Heart right ventricle (tissue), 16 donors: ENCODE results near the gene POM121C. TPM values are rescaled to one million over a fixed set of nuclear protein-coding genes. Genes with fewer than 3 reads are reported as not detected.
"Not testable (repeated sequence)": the region's sequence is repeated elsewhere in the genome, so short reads cannot be mapped to it uniquely, and the experiment has no call there.

Experiments
- ATAC-seq, 8 donors: fragments of 200-7000 bp; cut with Tn5 transposase; one replicate each; pipeline ENCODE4 v1.9.1; 2020; ENCODE audit warnings: mild to moderate bottlenecking in 8 of 8, moderate library complexity in 8 of 8, moderate number of reproducible peaks in 1 of 8
- DNase-seq, 2 donors: peaks; one replicate each; pipeline ENCODE4 v3.0.0-alpha.2; 2020
- H3K27ac ChIP-seq, 10 donors: fragments of 200-600 bp; sonication (generic) in 2 of 10; one replicate each; pipeline versions ENCODE4 v1.5.0 to v1.8.0; 2020 to 2022; ENCODE audit warnings: mild to moderate bottlenecking in 3 of 10
- H3K27me3 ChIP-seq, 7 donors: fragments of 200-600 bp; one replicate each; pipeline ENCODE4 v1.8.0; 2021 to 2022; ENCODE audit warnings: mild to moderate bottlenecking in 2 of 7
- H3K36me3 ChIP-seq, 9 donors: fragments of 200-600 bp; sonication (generic) in 1 of 9; one replicate each; pipeline versions ENCODE4 v1.5.0 to v1.8.0; 2020 to 2022; ENCODE audit warnings: mild to moderate bottlenecking in 2 of 9
- H3K4me1 ChIP-seq, 9 donors: fragments of 200-600 bp; sonication (generic) in 1 of 9; one replicate each; pipeline versions ENCODE4 v1.5.0 to v1.8.0; 2020 to 2022; ENCODE audit warnings: mild to moderate bottlenecking in 4 of 9
- H3K4me3 ChIP-seq, 10 donors: fragments of 200-600 bp; sonication (generic) in 2 of 10; one replicate each; pipeline versions ENCODE4 v1.5.0 to v1.8.0; 2020 to 2022; ENCODE audit warnings: mild to moderate bottlenecking in 7 of 10, moderate library complexity in 2 of 10
- H3K9me3 ChIP-seq, 11 donors: fragments of 200-600 bp in 10 of 11; sonication (generic) in 2 of 11; one replicate each; pipeline versions ENCODE4 v1.5.0 to v1.8.0; 2013 to 2022; ENCODE audit warnings: mild to moderate bottlenecking in 2 of 11, control low read depth in 1 of 11, moderate library complexity in 1 of 11
- CTCF ChIP-seq, 9 donors: fragments of 200-600 bp; sonication (generic) in 2 of 9; IDR thresholded peaks; one replicate each; pipeline versions ENCODE4 v1.5.0 to v1.8.0; 2021 to 2022; ENCODE audit warnings: antibody characterized with exemption in 9 of 9, mild to moderate bottlenecking in 5 of 9, moderate library complexity in 1 of 9
- WGBS, 2 donors: extraction: QIAGEN DNeasy Blood & Tissue Kit; methylation state at CpG; one replicate each; pipeline ENCODE4 v1.1.7; 2013; ENCODE audit warnings: inconsistent platforms in 1 of 2; 5-methylcytosine and 5-hydroxymethylcytosine counted together
- intact Hi-C, 10 donors: fragments of 100-400 bp; cut with DNase I; formaldehyde crosslinking; loops; one replicate each; pipeline versions ENCODE4 v1.11.1 to v1.14.2; 2022
- polyA plus RNA-seq, 2 donors: library from polyadenylated mRNA; stranded (reverse); fragments of 200-250 nt; gene quantifications; one replicate each; pipeline ENCODE4 v1.2.3, GENCODE V29; 2013
- total RNA-seq, 10 donors: library from RNA; stranded (reverse); fragmentation: NEBNext Ultra II Directional in 3 of 10; extraction: Animal tissue kit (Norgen Biotek cat#: 25700) in 3 of 10; gene quantifications; one replicate each; pipeline versions ENCODE4 v1.2.1 to v1.2.4, GENCODE V29; 2021 to 2023
- donor health status: Arrhythmogenic right ventricular cardiomyopathy.
- donor health status: ischemic (EF 13 %, LVEDD 7.1; RV severe dilation, severe dysfunction).
- donor health status: healthy with polysubstance abuse.
- donor health status: DM: no; HTN: yes; CAD: no.
- donor health status: DM: no; HTN: no; CAD: no.
- donor health status: ischemic (EF 25% LVEDD 6.9; RV normal size, moderate dysfunction).
- donor health status: ischemic (EF 25% LVEDD 5.7; RV mildly dilated, moderate dysfunction).
- donor health status: healthy.
- donor health status: DM: yes; HTN: yes; CAD: no.
- donor health status: Ischemic cardiomyopathy.
- donor health status: ischemic (EF 35%, LVEDD 5.7; RV mildly dilated, moderate dysfunction).
- donor health status: nonischemic (EF 11% LVEDD 7.7; RV severe dilation, severe dysfunction).
- donor health status: DM: yes; HTN: yes; CAD: no.
- donor health status: PGD.
- donor health status: ischemic (EF 29% LVEDD 5.4; RV normal size, mild dysfunction).
- donor health status: nonischemic (EF 23%, LVEDD 6.1; RV moderate dilation, normal function).

POM121C gene
- total and polyA plus RNA-seq, 12 donors, result 8.6 to 30.9 (median 25.2) TPM

- no peak for DNase-seq
- TF ChIP-seq CTCF (IDR thresholded peaks at IDR 0.05), result no peak
- 65 to 75% methylated on average over 6 of the region's 6 CpGs for WGBS, 2 donors
- intact Hi-C loops, result loop anchor here in 3 of 10 donors (10.0 kb wide), 2 partner anchors 103 to 223 kb away; no protein-coding TSS in a partner anchor
- Histone ChIP-seq H3K9me3 (no peaks in the 10 kb centered on the region), H3K27me3 (no peaks in the 10 kb centered on the region), H3K27ac (peak overlapping the region in 2 of 10 donors; percentile 39 to 46), H3K36me3 (peaks cover 0 to 21% (median 5%) of the 10 kb centered on the region in 9 donors), H3K4me3 (no peak overlapping the region), H3K4me1 (peaks cover 4 to 20% (median 13%) of the 10 kb centered on the region in 9 donors)
- ATAC-seq, result no peak
These were observed 45.3 kb upstream of the POM121C start for GRCh38 chr7:75531359-75531821.

DNA sequence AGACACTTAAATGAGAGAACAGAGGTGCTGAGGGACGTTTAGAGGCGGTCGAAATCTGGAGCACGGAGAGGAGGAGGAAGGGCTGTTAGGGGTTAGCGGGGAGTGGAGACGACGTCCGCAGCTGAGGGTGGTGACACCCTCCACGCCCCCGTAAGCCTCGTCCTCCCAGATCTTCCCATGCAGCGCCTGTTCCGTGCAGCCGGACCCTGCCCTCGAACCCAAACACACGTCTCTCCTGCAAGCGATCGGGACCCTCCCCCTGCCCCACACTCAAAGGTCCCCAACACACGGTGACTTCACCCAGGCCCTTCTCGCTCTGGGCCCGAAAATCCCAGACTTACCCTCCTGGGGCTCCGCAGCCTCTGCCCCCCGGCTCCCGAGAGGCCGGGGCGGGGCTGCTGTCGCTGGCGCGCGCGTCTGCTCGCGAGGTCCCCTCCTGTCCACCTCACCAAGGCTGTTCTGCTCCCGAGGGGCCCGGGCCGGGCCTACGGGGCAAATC is 41.2 kb upstream of the POM121C start:
- DNase-seq (peak in 1 of 2 donors; percentile 16), ATAC-seq (peak in 1 of 8 donors; percentile 13)
- H3K4me3 ChIP-seq, result peak overlapping the region; percentile 70 to 99 (median 90)
- peak overlapping the region; percentile 61 to 90 (median 88) for H3K27ac ChIP-seq
- H3K36me3 ChIP-seq, result peaks cover 0 to 39% (median 16%) of the 10 kb centered on the region in 9 donors
- intact Hi-C loops, result loop anchor here in 1 of 10 donors (10.0 kb wide), 1 partner anchor 238 kb away; no protein-coding TSS in a partner anchor
- not testable (repeated sequence) for H3K27me3 ChIP-seq, H3K9me3 ChIP-seq
- peaks cover 4 to 25% (median 20%) of the 10 kb centered on the region in 9 donors for H3K4me1 ChIP-seq
- WGBS, 2 donors, result 0 to 1% methylated on average over 32 to 37 of the region's 37 CpGs

GRCh38 chr7:75521727-75522126 is 35.6 kb upstream of the POM121C start:
- DNase-seq, ATAC-seq, H3K4me3 ChIP-seq, H3K27ac ChIP-seq, H3K27me3 ChIP-seq: not testable (repeated sequence)
- peaks cover 0 to 80% (median 26%) of the 10 kb centered on the region in 9 donors for H3K36me3 ChIP-seq
- intact Hi-C loops, result loop anchor here in 1 of 10 donors (10.0 kb wide), 1 partner anchor 243 kb away; no protein-coding TSS in a partner anchor
- peaks cover 0 to 19% (median 0%) of the 10 kb centered on the region in 11 donors for H3K9me3 ChIP-seq
- H3K4me1 ChIP-seq, result peaks cover 4 to 14% (median 10%) of the 10 kb centered on the region in 9 donors

- 64 to 68% methylated on average over 2 of the region's 2 CpGs for WGBS, 2 donors
- H3K4me1 ChIP-seq, DNase-seq, H3K27ac ChIP-seq, H3K27me3 ChIP-seq, ATAC-seq, intact Hi-C loops, H3K4me3 ChIP-seq: not testable (repeated sequence)
- H3K36me3 ChIP-seq, result peaks cover 0 to 78% (median 21%) of the 10 kb centered on the region in 9 donors
- H3K9me3 ChIP-seq, result peaks cover 0 to 19% (median 0%) of the 10 kb centered on the region in 11 donors
These were observed 32.7 kb upstream of the POM121C start for GRCh38 chr7:75518842-75519241.

DNA sequence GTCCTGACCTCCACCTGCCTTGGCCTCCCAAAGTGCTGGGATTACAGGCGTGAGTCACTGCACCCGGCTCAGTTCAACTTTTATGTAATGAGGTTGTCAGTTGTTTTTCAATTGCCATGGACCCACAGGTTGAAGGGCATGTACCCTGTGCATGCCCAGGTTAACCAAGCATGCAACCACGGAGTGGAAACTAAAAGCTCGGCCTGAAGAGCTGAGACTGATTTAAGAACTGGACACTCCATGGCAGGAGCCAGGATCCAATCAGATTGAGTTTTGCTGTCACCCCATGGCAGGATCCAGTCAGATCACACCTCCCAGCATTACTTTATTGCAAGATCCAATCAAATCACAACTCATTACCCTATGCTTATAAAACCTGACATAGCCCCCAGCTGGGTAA is 22.9 kb upstream of the POM121C start:
- H3K9me3 ChIP-seq, ATAC-seq, H3K4me1 ChIP-seq, intact Hi-C loops, H3K27ac ChIP-seq, H3K27me3 ChIP-seq, DNase-seq, H3K4me3 ChIP-seq: not testable (repeated sequence)
- H3K36me3 ChIP-seq, result peaks cover 0 to 40% (median 0%) of the 10 kb centered on the region in 9 donors
- WGBS, 2 donors, result 94 to 100% methylated on average over 2 of the region's 4 CpGs

- H3K4me3 ChIP-seq, H3K9me3 ChIP-seq, ATAC-seq, H3K36me3 ChIP-seq, intact Hi-C loops, DNase-seq, H3K27ac ChIP-seq, H3K4me1 ChIP-seq, H3K27me3 ChIP-seq: not testable (repeated sequence)
- 80 to 85% methylated on average over 5 of the region's 6 CpGs for WGBS, 2 donors
These were observed 5.9 kb upstream of the POM121C start, which contains the start of gene SPDYE5 for GRCh38 chr7:75492020-75492419. SPDYE5 (plus strand) TSS chr7:75492320; CDS start chr7:75494048, 1,728 bp downstream.

- Histone ChIP-seq H3K4me3 (peak overlapping the region; percentile 51 to 93 (median 78)), H3K36me3 (peaks cover 0 to 21% (median 0%) of the 10 kb centered on the region in 9 donors), H3K27ac (peak overlapping the region in 9 of 10 donors; percentile 76 to 94 (median 89))
- ATAC-seq (peak in 1 of 8 donors; percentile 45), DNase-seq (peak in 1 of 2 donors; percentile 4)
- WGBS, 2 donors, result 0 to 1% methylated on average over 20 to 30 of the region's 32 CpGs
- intact Hi-C loops, H3K27me3 ChIP-seq, H3K4me1 ChIP-seq, H3K9me3 ChIP-seq: not testable (repeated sequence)
These were observed 632 bp downstream of the POM121C start for GRCh38 chr7:75485355-75485978.

DNA sequence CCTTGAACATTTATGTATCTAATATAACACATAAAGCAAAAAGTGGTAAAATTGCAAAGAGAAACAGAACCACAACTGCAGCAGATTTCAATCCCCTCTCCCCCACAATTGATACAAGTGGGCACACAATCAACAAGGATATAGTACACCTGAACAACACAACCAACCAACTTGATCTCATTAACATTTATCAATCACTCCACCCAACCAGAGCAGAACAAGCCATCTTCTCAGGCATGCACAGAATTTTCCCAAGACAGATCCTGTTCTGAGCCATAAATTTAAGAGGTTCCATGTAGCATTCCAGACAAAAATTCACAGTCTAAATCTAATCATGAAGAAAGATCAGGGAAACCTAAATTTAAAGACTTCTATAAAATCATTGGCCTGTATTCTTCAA is 5.8 kb downstream of the POM121C start:
- H3K4me1 ChIP-seq, result peaks cover 0 to 23% (median 0%) of the 10 kb centered on the region in 9 donors
- H3K27ac ChIP-seq, H3K27me3 ChIP-seq, H3K9me3 ChIP-seq, intact Hi-C loops, DNase-seq, H3K4me3 ChIP-seq, ATAC-seq: not testable (repeated sequence)
- peaks cover 0 to 25% (median 0%) of the 10 kb centered on the region in 9 donors for H3K36me3 ChIP-seq

- peak overlapping the region in 3 of 10 donors; percentile 34 to 62 (median 51) for H3K27ac ChIP-seq
- H3K36me3 ChIP-seq, result peaks cover 0 to 40% (median 0%) of the 10 kb centered on the region in 9 donors
- peaks cover 0 to 17% (median 0%) of the 10 kb centered on the region in 9 donors for H3K4me1 ChIP-seq
- intact Hi-C loops, H3K9me3 ChIP-seq, H3K4me3 ChIP-seq, ATAC-seq, H3K27me3 ChIP-seq: not testable (repeated sequence)
- DNase-seq, result peak in 1 of 2 donors; percentile 6
These were observed 8.6 kb downstream of the POM121C start for GRCh38 chr7:75477457-75477856.

GRCh38 chr7:75470166-75470565 is 15.9 kb downstream of the POM121C start:
- H3K4me1 ChIP-seq, H3K9me3 ChIP-seq, H3K27ac ChIP-seq, H3K4me3 ChIP-seq, DNase-seq, ATAC-seq, intact Hi-C loops, H3K27me3 ChIP-seq: not testable (repeated sequence)
- 96 to 97% methylated on average over 2 to 3 of the region's 4 CpGs for whole genome bisulfite sequencing, 2 donors
- H3K36me3 ChIP-seq, result peaks cover 0 to 63% (median 0%) of the 10 kb centered on the region in 9 donors
